ENCODE data around the gene MRC2. TPM values are rescaled to one million over a fixed set of nuclear protein-coding genes. Genes with fewer than 3 reads are reported as not detected.

MRC2 gene
- total RNA-seq, 2 experiments from 2014 or later, result 11.2 to 12.5 TPM

GRCh38 chr17:62648956-62649294 is 21.5 kb downstream of the MRC2 start:
- Mint-ChIP-seq H3K27me3 (peaks cover 31% of the 10 kb centered on the region), H3K36me3 (peaks cover 1% of the 10 kb centered on the region), H3K4me3 (no peak overlapping the region), H3K27ac (no peak overlapping the region), H3K9me3 (no peaks in the 10 kb centered on the region), H3K4me1 (ENCODE audit: low read depth) (peaks cover 17% of the 10 kb centered on the region)
- intact Hi-C loops (cut with micrococcal nuclease), result no loop called here
- DNase-seq, result no peak
- CTCF ChIA-PET, result no interaction called here
- POLR2A ChIA-PET, result no interaction called here

GRCh38 chr17:62649570-62649969 is 22.1 kb downstream of the MRC2 start:
- no peak for DNase-seq
- Mint-ChIP-seq H3K4me3 (no peak overlapping the region), H3K27me3 (peaks cover 31% of the 10 kb centered on the region), H3K4me1 (ENCODE audit: low read depth) (peaks cover 21% of the 10 kb centered on the region), H3K36me3 (no peaks in the 10 kb centered on the region), H3K9me3 (no peaks in the 10 kb centered on the region), H3K27ac (no peak overlapping the region)
- ChIA-PET POLR2A (no interaction called here), CTCF (no interaction called here)
- intact Hi-C loops (cut with micrococcal nuclease), result no loop called here

- Mint-ChIP-seq H3K4me3 (no peak overlapping the region), H3K36me3 (no peaks in the 10 kb centered on the region), H3K9me3 (no peaks in the 10 kb centered on the region), H3K4me1 (ENCODE audit: low read depth) (peaks cover 24% of the 10 kb centered on the region), H3K27ac (no peak overlapping the region), H3K27me3 (peaks cover 28% of the 10 kb centered on the region)
- no peak for DNase-seq
- ChIA-PET CTCF (no interaction called here), POLR2A (no interaction called here)
- intact Hi-C loops (cut with micrococcal nuclease), result loop anchor here (5.0 kb wide), 2 partner anchors 87 to 392 kb away; no protein-coding TSS in a partner anchor
Measured at GRCh38 chr17:62650587-62650986, 23.1 kb downstream of the MRC2 start.

DNA sequence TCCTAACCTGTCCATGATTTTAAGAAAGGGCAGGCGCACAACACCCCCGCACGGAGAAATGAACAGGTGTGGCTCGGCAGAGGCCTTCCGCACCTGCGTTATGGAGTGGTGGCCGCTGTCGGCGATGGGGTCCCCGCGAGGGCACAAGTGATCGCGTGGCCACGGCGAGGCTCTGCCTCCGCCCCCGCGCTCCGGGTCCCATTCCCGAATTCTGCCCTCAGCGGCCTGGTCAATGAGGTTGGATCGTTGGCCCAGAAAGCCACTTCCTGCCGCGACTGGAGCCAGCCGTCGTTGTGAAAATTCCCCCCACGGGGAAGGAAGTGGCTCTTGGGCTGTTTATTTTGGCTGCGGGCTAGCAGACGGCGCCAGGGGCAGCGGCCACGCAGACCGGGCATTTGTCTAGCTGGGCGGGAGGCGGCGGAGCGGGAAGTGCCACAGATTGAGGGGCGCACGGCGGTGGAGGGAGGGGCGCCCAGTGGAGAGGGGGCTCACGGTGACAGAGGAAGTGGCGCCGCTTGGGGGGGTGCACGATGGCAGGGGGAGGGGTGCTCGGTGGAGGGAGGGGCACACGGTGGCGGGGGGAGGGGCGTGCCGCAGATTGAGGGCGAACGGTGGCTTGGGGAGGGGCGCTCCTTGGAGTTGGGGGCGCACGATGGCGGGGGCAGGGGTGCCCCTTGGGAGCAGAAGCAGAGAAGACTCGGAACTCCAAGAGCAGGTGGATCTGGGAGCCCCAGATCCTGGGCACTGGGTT is 25.0 kb downstream of the MRC2 start:
- ChIA-PET POLR2A (interaction anchor here (0.9 kb wide), 1 partner anchor 72 kb away, joined by 4 read pairs; no protein-coding TSS in a partner anchor), CTCF (interaction anchor here (1.3 kb wide), 1 partner anchor 100 kb away, joined by 4 read pairs; no protein-coding TSS in a partner anchor)
- intact Hi-C loops (cut with micrococcal nuclease), result loop anchor here (1.0 to 5.0 kb wide), 7 partner anchors 24 to 898 kb away; partner anchors contain the start of gene DCAF7
- peak overlapping the region; percentile 54 for H3K27ac Mint-ChIP-seq
- H3K27me3 Mint-ChIP-seq, result peaks cover 27% of the 10 kb centered on the region
- H3K4me1 Mint-ChIP-seq (ENCODE audit: low read depth), result peaks cover 24% of the 10 kb centered on the region
- no peaks in the 10 kb centered on the region for H3K36me3 Mint-ChIP-seq
- no peaks in the 10 kb centered on the region for H3K9me3 Mint-ChIP-seq
- DNase-seq, result peak; percentile 57
- peak overlapping the region; percentile 74 for H3K4me3 Mint-ChIP-seq

- no peaks in the 10 kb centered on the region for H3K9me3 Mint-ChIP-seq
- peaks cover 27% of the 10 kb centered on the region for H3K27me3 Mint-ChIP-seq
- POLR2A ChIA-PET, result interaction anchor here (0.9 to 1.1 kb wide), 3 partner anchors 25 to 89 kb away, joined by 3 to 4 read pairs (median 4); no protein-coding TSS in a partner anchor
- CTCF ChIA-PET, result interaction anchor here (0.9 to 1.3 kb wide), 3 partner anchors 19 to 231 kb away, joined by 3 to 4 read pairs (median 3); no protein-coding TSS in a partner anchor
- peak overlapping the region; percentile 74 for H3K4me3 Mint-ChIP-seq
- no peaks in the 10 kb centered on the region for H3K36me3 Mint-ChIP-seq
- DNase-seq, result peak; percentile 96
- H3K4me1 Mint-ChIP-seq (ENCODE audit: low read depth), result peaks cover 24% of the 10 kb centered on the region
- peak overlapping the region; percentile 54 for H3K27ac Mint-ChIP-seq
- intact Hi-C loops (cut with micrococcal nuclease), result loop anchor here (1.0 to 5.0 kb wide), 7 partner anchors 24 to 897 kb away; partner anchors contain the start of gene DCAF7
Measured at GRCh38 chr17:62653002-62653825, 25.7 kb downstream of the MRC2 start.

DNA sequence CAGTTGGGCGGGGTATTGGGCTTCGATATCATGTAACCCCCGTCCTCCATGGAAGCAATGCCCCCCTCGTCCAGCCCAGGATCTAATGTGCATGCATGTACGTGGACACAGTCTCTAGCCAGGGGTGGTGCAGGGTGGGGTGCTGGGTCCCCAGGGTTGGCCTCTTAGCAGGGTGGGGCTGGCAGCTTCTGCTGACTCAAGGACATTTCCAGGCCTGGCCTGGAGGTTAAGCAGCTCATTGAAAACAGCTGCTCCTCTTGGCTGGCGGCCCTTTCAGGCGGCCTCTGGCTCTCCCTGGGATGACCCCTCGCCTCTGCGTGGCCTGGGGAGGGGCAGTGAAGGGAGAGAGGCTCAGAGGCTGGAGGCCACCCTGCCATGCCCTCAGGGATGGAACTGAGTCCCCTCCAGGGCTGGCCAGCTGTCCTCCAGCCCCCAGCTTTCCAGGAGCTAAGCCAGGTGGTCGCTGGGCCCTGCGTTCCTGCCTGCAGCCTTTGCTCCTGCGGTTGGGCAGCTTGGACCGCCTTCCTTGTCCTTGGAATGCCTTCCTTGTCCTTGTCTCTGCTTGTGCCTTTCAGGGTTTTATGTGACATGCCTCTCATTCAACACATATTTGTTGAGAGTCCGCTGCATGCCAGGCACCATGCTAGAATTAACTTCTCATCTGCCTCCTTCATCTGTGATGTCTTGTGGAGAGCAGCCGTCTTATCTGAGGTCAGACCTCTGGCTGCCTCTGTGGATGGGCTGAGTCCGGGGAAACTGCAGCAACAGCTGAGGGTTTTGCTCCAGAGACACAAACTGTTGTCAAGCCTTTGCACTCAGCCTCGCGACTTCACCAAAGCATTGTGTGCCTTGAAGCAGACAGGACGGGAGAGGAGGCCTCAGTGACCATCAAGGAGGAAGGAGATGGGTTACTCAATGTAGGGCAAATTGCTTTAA is 26.6 kb downstream of the MRC2 start:
- CTCF ChIA-PET, result interaction anchor here (0.9 to 1.3 kb wide), 3 partner anchors 18 to 232 kb away, joined by 3 to 4 read pairs (median 3); no protein-coding TSS in a partner anchor
- H3K27ac Mint-ChIP-seq, result peak overlapping the region; percentile 54

DNA sequence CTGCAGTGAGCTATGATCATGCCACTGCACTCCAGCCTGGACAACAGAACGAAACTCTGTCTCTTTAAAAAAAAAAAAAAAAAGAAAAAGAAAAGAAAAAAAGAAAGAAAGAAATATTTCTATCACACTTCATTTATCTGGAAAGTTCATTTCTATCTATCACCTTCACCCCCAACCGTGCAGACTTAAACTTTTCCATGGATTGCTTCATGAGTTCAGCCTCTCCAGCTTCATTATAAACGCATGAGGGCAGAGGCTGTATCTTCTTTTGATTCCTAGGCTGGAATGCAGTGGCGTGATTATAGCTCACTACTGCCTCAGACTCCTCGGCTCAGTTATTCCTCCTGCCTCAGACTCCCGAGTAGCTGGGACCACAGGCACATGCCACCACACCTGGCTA is 28.2 kb downstream of the MRC2 start:
- H3K4me3 Mint-ChIP-seq, result no peak overlapping the region
- ChIA-PET CTCF (no interaction called here), POLR2A (no interaction called here)
- H3K9me3 Mint-ChIP-seq, result peaks cover 9% of the 10 kb centered on the region
- peaks cover 24% of the 10 kb centered on the region for H3K4me1 Mint-ChIP-seq (ENCODE audit: low read depth)
- no peak for DNase-seq
- peaks cover 31% of the 10 kb centered on the region for H3K27me3 Mint-ChIP-seq
- H3K27ac Mint-ChIP-seq, result no peak overlapping the region
- intact Hi-C loops (cut with micrococcal nuclease), result no loop called here
- peaks cover 6% of the 10 kb centered on the region for H3K36me3 Mint-ChIP-seq

More for the DNA sequence above, 26.6 kb downstream of the MRC2 start:
- H3K36me3 Mint-ChIP-seq, result peaks cover 2% of the 10 kb centered on the region
- intact Hi-C loops (cut with micrococcal nuclease), result loop anchor here (1.0 to 5.0 kb wide), 7 partner anchors 25 to 896 kb away; partner anchors contain the start of gene DCAF7
- peak; percentile 24 for DNase-seq
- POLR2A ChIA-PET, result interaction anchor here (1.0 to 1.1 kb wide), 2 partner anchors 26 to 90 kb away, joined by 3 to 4 read pairs; no protein-coding TSS in a partner anchor
- no peaks in the 10 kb centered on the region for H3K9me3 Mint-ChIP-seq
- peaks cover 24% of the 10 kb centered on the region for H3K4me1 Mint-ChIP-seq (ENCODE audit: low read depth)
- peak overlapping the region; percentile 24 for H3K4me3 Mint-ChIP-seq
- peaks cover 30% of the 10 kb centered on the region for H3K27me3 Mint-ChIP-seq

GRCh38 chr17:62656446-62656845 is 29.0 kb downstream of the MRC2 start:
- DNase-seq, result no peak
- POLR2A ChIA-PET, result no interaction called here
- Mint-ChIP-seq H3K27me3 (peaks cover 29% of the 10 kb centered on the region), H3K36me3 (peaks cover 7% of the 10 kb centered on the region), H3K27ac (no peak overlapping the region), H3K9me3 (peaks cover 16% of the 10 kb centered on the region), H3K4me1 (ENCODE audit: low read depth) (peaks cover 23% of the 10 kb centered on the region), H3K4me3 (no peak overlapping the region)
- CTCF ChIA-PET, result no interaction called here
- intact Hi-C loops (cut with micrococcal nuclease), result no loop called here

- H3K27me3 Mint-ChIP-seq, result peaks cover 22% of the 10 kb centered on the region
- peaks cover 16% of the 10 kb centered on the region for H3K4me1 Mint-ChIP-seq (ENCODE audit: low read depth)
- no peak for DNase-seq
- peaks cover 8% of the 10 kb centered on the region for H3K36me3 Mint-ChIP-seq
- intact Hi-C loops (cut with micrococcal nuclease), result no loop called here
- no peak overlapping the region for H3K27ac Mint-ChIP-seq
- ChIA-PET POLR2A (no interaction called here), CTCF (interaction anchor here (1.2 kb wide), 1 partner anchor 15 kb away, joined by 4 read pairs; no protein-coding TSS in a partner anchor)
- peaks cover 17% of the 10 kb centered on the region for H3K9me3 Mint-ChIP-seq
- H3K4me3 Mint-ChIP-seq, result no peak overlapping the region
Measured at GRCh38 chr17:62657145-62657665, 29.7 kb downstream of the MRC2 start.

- peaks cover 8% of the 10 kb centered on the region for H3K36me3 Mint-ChIP-seq
- ChIA-PET CTCF (interaction anchor here (1.2 kb wide), 1 partner anchor 14 kb away, joined by 4 read pairs; no protein-coding TSS in a partner anchor), POLR2A (no interaction called here)
- peaks cover 21% of the 10 kb centered on the region for H3K27me3 Mint-ChIP-seq
- no peak overlapping the region for H3K4me3 Mint-ChIP-seq
- DNase-seq, result no peak
- intact Hi-C loops (cut with micrococcal nuclease), result no loop called here
- H3K4me1 Mint-ChIP-seq (ENCODE audit: low read depth), result peaks cover 13% of the 10 kb centered on the region
- peaks cover 17% of the 10 kb centered on the region for H3K9me3 Mint-ChIP-seq
- H3K27ac Mint-ChIP-seq, result no peak overlapping the region
Measured at GRCh38 chr17:62657690-62658089, 30.2 kb downstream of the MRC2 start.
